ENCODE measurements around the gene CTDSPL.

Gene CTDSPL

GRCh38 chr3:37945156-37945806 is 83.6 kb downstream of the CTDSPL start:
- DNase-seq, result no peak

GRCh38 chr3:37945807-37946530 is 84.3 kb downstream of the CTDSPL start:
- DNase-seq, result no peak

GRCh38 chr3:37946531-37946889 is 84.8 kb downstream of the CTDSPL start:
- no peak for DNase-seq

GRCh38 chr3:37949866-37950265 is 88.2 kb downstream of the CTDSPL start:
- no peak for DNase-seq

- no peak for DNase-seq
These were observed 90.9 kb downstream of the CTDSPL start for GRCh38 chr3:37952564-37952963.

GRCh38 chr3:37953226-37953625 is 91.5 kb downstream of the CTDSPL start:
- DNase-seq, result no peak

GRCh38 chr3:37953707-37954394 is 92.2 kb downstream of the CTDSPL start:
- no peak for DNase-seq

GRCh38 chr3:37954881-37955280 is 93.2 kb downstream of the CTDSPL start:
- no peak for DNase-seq

- DNase-seq, result no peak
These were observed 94.4 kb downstream of the CTDSPL start for GRCh38 chr3:37955918-37956707.

GRCh38 chr3:37956723-37957538 is 95.3 kb downstream of the CTDSPL start:
- no peak for DNase-seq

- no peak for DNase-seq
These were observed 95.9 kb downstream of the CTDSPL start for GRCh38 chr3:37957539-37957936.

GRCh38 chr3:37961622-37962431 is 100.1 kb downstream of the CTDSPL start:
- no peak for DNase-seq

- DNase-seq, result peak; percentile 3
These were observed 101.3 kb downstream of the CTDSPL start for GRCh38 chr3:37963016-37963415.

- DNase-seq, result no peak
These were observed 102.0 kb downstream of the CTDSPL start for GRCh38 chr3:37963635-37964034.

- no peak for DNase-seq
These were observed 102.5 kb downstream of the CTDSPL start for GRCh38 chr3:37964146-37964545.

GRCh38 chr3:37964716-37965115 is 103.0 kb downstream of the CTDSPL start:
- peak; percentile 5 for DNase-seq

- no peak for DNase-seq
These were observed 105.7 kb downstream of the CTDSPL start for GRCh38 chr3:37967260-37967881.

GRCh38 chr3:37968199-37968598 is 106.5 kb downstream of the CTDSPL start:
- DNase-seq, result no peak

- DNase-seq, result no peak
These were observed 107.3 kb downstream of the CTDSPL start for GRCh38 chr3:37968813-37969595.

- DNase-seq, result no peak
These were observed 108.0 kb downstream of the CTDSPL start for GRCh38 chr3:37969596-37970100.
